SKM-1 treated with dmso at 0.1 percent for 144 hours (cell line): ENCODE results near the gene SCEL.
A peak's percentile ranks its signal among the peaks of the same experiment; 100 is the strongest.
"Not testable (repeated sequence)": the region's sequence is repeated elsewhere in the genome, so short reads cannot be mapped to it uniquely, and the experiment has no call there.

Source experiments
- DNase-seq: peaks from one replicate; lab custom pipeline; 2025; ENCODE audit not compliant: unreplicated experiment; lab: John Stamatoyannopoulos, UW

Gene SCEL

DNA sequence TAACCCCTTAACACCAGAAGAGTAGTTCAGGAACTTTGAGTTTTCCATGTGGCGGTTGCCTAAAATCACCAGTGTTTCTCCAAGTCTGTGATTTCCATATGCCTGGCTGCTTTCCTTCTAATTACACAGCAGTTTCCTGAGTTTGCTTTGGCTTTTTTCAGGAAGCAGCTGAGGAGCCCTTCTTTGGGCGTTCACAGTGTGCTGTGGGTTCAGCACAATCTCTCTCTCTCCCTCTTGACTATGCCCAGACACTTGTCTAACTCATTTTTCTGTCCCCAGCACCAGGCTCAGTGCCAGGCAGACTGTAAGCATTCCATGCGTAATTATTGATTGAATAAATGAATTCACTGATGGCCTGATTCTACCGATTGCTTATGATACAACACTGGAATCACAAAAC is 19.7 kb downstream of the SCEL start:
- no peak for DNase-seq

DNA sequence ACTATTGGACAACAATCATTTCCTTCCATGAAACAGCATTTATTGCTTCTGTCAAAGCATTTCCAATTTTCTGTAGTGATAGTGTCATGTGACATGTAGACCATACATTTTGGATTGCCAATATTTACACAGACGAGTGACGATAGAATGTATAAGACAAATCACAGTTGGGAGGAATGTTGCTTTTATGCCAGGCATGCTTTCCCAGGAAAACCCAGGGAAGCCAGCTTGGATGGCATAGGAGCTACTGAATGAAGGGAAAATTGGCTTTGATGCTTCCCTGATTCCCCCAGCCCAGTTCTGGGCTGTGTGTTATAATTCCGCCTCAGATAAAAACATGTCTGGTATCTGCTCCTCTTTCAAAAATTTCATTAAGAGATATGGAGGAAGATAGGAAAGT is 22.5 kb downstream of the SCEL start:
- no peak for DNase-seq

DNA sequence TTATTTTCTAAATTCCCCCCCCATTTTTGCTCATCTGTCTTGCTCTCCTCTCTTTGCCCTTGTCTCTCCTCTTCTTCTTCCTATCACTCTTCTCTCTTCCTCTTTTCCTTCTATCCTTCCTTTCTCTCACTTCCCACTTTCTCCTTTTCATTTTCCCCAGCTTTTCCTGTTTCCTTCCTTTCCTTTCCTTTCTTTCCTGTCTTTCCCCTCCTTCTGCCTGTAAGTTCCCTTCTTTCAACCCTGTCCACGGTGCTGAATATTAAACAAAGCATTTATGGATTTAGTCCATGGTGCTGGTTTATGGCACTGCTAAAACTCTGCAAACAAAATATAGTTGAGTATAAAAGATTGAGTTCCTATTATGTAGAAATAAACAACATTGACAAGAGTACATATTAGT is 27.6 kb downstream of the SCEL start:
- DNase-seq, result no peak

DNA sequence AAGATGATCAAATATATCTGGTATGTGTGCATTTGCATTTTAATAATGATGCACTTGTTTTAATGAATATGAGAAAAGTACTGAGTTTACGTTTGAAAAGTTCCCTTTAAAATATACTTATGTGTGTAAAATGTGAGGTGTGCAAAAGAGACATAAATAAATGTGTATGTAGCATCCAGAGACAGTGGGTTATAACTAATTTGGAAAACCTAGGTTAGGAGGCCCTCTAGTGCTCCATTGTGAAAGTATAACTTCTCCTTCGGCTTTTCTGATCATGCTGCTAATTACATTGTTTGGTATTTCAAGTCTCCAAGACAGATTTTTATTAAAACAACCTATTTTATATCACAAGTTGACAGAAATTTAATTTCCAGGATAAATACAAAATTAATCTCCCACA is 30.1 kb downstream of the SCEL start:
- DNase-seq, result peak; percentile 37

DNA sequence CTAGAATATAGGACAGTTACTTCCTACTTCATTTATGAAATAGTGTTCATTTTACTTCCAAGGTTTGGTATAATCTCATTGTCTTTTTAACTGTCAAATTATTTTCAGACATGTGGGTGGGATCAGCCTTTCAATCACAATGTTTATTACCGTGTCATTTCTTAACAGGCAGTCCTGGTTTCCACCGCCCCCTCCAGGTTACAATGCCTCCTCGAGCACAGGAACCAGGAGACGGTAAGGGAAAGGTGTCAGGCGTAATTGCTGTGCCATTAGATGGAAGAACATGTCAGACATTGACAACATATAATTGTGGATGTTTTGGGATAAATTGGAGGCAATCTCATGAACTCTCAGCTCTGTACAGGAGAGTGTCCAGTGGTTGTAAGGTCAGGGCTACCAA is 36.5 kb downstream of the SCEL start:
- no peak for DNase-seq

DNA sequence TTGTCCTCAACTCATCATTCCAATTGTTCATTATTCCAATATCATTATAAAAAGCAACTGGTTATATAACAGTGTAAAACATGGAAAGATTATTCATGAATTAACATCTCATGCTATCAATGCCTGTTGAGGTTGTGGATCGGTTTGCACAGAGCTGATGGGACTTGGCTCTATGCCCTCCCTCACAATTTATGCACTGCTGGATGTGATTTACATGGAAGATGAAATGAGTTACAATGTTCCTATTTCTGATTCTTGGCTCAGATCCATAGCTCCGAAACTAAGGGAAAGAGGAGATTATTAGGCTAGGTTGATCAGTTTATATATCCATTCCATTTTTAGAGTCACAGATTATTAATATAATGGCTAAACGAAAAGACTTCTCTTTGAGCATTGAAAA is 38.6 kb downstream of the SCEL start:
- no peak for DNase-seq

DNA sequence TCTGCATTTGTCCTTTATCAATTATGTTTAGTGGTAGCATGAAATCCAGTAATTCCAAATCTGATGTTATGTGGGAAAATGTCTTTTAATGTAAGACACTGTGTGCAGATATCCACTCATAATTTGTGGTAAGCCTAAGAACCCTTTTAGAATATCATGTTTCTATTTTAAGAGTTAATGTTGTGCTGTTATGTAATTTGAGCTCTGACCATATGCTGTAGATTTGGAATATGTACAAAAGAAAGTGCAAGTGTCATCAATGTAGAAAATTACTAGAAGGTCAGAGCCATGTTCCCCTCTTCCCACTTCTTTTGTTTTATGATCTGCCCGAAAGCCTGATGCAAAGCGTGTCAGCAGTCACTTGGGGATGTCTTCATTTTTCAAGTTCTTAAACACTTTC is 44.5 kb downstream of the SCEL start:
- no peak for DNase-seq

DNA sequence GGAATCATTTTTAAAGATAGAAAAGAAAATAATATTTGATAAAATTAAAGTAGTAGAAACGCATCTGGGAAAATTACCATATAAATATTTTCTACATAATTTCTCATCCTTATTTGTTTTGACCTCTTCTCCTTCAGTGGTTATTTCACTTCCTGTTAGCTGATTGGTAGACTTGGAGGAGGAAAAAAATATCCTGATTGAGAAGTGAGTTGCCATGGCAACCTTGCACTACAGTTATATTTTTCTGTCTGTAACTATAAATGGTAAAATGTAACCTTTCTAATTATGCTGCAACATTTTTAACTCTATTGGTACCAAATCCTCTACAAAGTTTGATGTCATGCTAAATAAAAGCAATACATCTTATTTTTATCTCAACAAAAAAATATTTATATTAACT is 45.2 kb downstream of the SCEL start:
- DNase-seq, result no peak

DNA sequence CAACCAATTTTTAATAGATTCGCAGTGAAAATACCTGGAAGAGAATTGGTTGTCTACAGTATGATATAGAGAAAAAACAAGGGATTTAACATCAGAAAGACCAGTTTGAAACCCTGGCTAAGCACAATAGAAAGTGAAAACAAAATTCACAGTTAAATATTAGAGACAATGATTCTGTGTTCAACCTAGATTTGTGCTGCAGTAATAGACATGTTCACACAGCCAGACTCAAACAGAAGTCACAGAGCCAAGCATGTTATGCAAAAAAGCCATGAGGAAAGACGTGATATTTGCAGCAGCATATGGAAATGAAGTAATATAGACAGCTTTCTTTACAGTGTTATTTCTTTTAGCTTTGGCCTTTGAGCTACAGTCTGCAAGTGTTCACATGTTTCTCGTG is 48.1 kb downstream of the SCEL start:
- DNase-seq, result no peak

DNA sequence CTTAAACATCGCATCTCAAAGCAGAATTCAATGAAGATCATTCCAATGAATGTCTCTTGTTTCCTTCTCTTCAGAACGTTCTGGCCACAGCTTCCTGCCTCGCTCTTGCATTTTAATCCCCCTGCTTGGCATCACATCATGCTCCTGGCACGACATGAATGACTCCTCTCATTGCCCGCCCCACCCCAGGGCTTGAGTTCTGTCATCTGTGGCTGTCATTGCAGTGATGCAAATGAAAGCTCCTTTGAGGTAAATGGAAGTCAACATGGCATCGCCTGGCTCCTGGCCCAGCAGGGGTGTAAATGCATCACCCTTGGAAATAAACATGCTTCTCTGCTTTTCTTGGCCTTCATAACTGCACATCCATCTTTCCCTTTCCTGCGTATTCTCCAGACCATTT is 48.6 kb downstream of the SCEL start:
- no peak for DNase-seq

DNA sequence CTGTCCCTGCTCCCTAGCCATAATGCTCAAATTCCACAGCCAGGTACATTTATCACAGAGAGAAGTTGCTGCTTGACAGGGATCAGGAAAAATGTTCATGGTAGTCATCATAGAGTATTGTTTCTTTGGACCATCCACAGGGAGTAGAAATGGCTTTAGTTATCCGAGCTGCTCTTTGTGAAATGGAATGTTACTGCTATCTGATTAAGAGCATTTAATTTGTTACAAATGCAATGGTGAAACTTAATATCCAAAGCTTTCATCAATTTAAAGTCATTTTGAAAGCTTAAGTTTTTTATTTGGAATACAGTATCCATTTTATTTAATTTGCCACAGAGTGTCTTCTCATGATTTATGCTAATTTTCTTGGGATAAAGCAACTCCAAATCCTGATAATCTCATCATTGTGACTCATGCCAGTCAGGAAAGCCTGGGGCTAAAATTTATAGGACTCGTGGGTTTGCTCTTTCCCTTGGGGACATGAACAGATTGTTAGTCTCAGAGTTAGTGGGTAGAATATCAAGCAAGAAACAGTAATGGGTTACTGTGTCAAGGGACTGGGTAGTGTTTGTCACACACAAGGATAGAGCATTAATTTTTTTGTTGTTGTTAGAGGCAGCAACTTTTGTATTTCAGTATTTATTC is 59.8 kb downstream of the SCEL start:
- DNase-seq, result no peak

DNA sequence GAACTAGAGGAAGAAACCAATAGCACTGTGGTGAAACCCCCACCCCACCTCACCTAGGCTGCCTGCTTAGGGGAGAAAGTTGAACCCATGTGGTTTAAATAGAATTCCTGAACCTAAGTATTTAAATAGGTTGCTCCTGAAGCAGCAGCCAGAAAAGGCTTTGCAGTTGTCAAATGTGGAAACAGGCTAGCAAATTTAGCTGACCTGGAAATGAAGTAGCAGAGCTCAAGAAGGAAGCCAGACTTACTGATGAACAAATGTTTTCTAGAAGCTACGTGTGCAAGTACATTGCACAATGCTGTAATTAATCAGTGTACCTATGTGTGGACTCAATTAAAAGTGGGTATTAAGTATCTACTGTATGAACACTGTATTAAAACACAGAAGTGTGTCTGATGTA is 61.3 kb downstream of the SCEL start:
- no peak for DNase-seq

DNA sequence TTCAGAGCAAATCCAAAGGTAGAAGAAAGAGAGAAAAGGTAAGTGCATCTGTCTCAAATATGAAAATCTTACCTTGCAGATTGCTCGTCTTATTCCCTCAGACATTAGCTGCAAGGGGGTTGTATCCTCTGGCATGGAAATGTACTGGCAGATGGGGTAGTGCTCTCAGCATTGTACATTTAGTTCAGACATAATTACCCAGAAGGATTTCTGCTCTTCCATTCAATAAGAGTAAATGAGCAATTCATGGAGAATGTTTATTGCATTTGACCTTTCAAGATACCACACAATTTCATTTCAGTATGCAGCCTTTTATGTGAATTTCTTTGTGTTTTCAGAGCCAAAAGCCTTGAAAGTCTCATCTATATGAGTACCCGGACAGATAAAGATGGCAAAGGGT is 63.8 kb downstream of the SCEL start:
- no peak for DNase-seq

DNA sequence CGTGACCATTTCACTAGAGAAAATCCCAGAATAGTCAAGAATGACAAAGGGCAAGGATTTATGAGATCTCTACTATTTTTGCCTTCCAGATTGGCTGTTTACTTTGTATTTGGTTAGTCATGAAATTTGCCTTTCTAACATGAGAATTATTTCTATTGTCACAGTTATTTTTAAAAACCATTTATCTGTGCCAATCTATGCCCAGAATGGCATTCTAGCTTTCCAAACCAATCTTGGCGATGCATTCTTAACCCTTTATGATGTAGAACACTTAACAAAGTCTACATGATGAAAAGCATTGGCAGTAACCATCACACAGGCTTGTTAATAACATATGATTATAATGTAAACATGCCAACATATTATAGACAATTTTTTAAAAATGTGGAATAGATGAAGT is 65.2 kb downstream of the SCEL start:
- DNase-seq, result no peak

DNA sequence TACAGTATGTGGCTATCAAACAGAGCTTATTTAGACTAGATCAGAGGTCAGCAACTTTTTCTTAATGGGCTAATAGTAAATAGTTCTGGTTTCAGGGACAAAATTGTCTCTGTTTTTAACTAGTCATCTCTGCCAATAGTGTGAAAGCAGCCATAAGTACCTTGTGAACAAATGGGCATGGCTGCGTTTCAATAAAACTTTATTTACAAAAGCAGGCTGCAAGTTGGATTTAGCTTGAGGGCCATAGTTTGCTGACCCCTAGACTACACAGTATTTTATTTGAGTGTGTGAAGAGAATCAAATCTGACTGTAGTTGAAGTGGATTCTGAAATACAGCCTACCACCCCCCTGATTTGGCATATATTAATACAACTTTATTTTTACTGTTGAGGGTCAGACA is 75.6 kb downstream of the SCEL start:
- no peak for DNase-seq

DNA sequence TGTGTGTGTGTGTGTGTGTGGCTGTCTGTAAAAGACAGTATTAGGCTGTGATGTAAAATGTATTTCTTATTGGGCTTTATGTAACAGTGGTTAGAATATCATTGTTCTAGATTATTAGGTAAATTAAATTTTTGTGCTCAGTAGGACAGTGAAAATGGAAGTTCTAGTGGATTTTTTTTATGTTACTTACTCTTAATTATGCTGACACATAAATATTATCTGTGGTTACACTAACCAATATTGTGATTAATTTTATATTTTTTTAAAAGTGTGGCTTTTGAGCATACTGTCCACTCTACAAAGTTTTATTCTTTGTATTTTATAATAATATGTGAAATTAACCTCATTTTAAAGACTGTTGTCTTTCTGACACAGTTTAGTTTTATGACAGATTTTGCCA is 80.5 kb downstream of the SCEL start:
- no peak for DNase-seq

DNA sequence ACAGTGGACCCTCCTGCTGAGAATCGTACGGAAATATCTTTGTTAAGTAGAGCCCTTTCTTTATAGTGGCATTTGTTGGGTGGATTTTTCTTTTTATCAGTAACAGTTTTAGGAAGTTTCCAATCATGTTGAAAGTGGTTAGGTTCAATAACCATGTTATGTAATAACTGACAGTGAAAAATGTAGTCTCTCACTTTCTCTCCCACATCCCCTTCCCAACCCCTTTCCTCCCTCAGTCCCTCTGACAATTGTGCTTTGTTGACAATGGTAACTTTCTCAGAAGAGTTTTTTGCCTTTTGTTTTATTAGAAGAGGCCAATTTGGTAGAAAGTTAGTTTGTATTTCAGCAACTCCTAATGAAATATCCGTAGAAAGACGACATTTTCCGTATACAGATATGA is 84.1 kb downstream of the SCEL start:
- no peak for DNase-seq

DNA sequence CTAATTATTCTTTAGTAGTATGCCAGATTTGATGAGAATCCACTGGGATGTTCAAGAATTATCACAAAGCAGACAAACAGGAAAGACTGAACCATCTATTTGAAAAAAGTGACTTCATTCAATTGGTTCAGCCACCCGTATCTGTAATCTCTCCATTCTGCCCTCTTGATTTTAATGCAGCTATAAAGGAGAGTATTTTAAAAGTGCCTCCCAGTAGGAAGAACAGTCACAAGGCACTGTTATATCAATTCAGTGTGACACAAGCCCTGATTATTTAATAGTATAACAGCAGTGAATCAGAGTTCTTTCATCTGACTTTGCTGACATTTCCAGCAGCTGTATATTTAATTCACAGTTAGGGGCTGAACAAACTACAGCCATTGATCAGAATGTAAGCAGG is 84.6 kb downstream of the SCEL start:
- DNase-seq, result no peak

DNA sequence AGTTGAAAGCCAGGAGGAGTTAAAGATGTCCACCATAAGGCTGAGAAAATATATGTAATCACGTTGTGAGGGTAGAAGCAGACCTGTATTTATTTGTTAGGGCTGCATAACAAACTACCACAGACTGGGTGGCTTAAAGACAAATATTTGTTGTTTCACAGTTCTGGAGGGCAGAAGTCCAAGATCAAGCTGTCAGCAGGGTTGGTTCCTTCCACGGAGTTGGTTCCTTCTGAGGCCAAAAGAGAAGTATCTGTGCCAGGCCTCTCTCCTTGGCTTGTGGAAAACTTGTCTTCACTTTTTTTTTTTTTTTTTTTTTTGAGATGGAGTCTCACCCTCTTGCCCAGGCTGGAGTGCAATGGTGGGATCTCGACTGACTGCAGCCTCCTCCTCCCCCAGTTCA is 88.3 kb downstream of the SCEL start:
- no peak for DNase-seq

DNA sequence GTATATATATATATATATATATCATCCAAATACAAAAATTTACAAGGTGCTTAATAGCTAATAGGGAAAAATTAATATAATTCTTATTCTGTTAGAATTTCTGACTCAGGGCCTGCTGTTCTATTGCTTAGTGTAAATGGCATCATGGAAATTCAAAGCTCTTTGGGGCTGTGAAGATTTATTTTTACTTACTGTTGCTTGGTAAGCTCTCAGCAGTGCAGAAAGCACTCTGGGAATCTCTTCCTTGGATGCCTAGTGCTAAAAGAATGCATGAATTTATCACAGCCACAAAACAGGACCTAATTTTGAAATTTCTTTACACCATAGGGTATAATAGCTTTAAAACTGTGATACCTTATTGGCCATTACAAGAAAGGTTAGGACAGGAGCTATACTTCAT is 92.7 kb downstream of the SCEL start:
- no peak for DNase-seq

DNA sequence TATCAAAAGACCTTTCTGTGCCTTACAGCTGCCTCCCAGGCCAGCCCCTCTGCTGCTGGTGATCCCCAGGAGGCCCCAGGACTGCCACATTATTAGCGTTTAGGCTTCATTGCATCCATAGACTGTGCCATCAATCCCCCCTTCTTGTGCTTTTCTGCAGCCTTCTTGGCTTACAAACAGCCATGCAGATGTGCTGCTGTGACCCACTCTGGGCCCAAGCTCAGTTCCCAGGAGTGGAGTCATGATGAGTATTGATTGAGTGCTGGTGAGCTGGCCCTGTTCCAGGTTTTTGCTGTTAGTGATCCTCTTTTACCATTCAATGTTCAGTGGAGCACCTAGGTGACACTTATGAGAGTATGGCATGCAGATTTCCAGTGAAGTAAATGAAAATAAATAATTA is 102.1 kb downstream of the SCEL start:
- no peak for DNase-seq

DNA sequence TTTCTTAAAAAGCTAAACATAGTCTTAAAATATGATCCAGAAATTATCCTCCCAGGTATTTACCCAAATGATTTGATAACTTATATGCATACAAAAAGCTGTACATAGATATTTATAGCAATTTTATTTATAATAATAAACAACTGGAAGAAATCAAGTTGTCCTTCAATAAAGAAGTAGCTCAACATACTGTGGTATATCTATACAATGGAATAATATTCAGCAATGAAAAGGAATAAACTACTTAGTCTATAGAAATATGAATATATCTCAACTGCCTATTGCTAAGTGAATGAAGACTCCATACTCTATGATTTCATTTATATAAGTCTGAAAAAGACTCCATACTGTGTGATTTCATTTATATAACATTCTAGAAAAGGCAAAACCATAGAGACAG is 114.9 kb downstream of the SCEL start:
- DNase-seq, result no peak

DNA sequence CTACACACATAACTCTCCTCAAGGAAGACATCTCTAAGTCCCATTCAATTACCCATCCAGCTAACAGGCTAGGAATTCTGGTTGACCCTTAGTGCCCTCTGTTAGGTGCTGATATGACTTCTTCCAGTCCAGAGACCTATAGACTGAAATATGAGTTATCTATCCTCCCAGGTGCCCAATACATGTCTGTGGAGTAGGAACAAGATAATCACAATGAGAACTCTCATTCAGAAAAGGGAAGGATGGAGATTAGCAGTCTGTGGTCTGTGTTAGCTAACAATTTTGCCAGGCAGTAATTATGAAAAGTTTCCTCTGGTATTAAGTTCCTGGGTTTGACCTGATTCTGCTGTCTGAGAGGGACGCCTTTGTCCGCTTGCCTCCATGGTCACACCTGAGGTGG is 117.8 kb downstream of the SCEL start:
- DNase-seq, result peak; percentile 46

DNA sequence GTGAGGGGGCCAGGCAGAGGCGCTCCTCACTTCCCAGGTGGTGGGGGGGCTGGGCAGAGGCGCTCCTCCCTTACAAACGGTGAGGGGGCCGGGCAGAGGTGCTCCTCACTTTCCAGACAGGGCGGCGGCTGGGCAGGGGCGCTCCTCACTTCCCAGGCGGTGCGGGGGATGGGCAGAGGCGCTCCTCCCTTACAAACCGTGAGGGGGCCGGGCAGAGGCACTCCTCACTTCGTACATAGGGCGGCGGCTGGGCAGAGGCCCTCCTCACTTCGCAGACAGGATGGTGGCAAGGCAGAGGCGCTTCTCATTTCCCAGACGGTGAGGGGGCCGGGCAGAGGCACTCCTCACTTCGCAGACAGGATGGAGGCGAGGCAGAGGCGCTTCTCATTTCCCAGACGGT is 124.5 kb downstream of the SCEL start:
- not testable (repeated sequence) for DNase-seq
